Stimulated activated CD4-positive, alpha-beta T cell treated with anti-CD3 and anti-CD28 coated beads, Interleukin-1b, Interleukin-23, amount 100 ng/mL, for 1 hour (primary cell): ENCODE results near the gene PRICKLE4.

Experiments
- DNase-seq, 2 donors: peaks; one replicate each; pipeline ENCODE4 v3.0.0-alpha.2; 2020; ENCODE audit warnings: low read depth in 2 of 2

Gene PRICKLE4, protein sequence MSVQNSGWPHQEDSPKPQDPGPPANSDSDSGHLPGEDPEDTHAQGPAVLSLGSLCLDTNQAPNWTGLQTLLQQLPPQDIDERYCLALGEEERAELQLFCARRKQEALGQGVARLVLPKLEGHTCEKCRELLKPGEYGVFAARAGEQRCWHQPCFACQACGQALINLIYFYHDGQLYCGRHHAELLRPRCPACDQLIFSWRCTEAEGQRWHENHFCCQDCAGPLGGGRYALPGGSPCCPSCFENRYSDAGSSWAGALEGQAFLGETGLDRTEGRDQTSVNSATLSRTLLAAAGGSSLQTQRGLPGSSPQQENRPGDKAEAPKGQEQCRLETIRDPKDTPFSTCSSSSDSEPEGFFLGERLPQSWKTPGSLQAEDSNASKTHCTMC

DNA sequence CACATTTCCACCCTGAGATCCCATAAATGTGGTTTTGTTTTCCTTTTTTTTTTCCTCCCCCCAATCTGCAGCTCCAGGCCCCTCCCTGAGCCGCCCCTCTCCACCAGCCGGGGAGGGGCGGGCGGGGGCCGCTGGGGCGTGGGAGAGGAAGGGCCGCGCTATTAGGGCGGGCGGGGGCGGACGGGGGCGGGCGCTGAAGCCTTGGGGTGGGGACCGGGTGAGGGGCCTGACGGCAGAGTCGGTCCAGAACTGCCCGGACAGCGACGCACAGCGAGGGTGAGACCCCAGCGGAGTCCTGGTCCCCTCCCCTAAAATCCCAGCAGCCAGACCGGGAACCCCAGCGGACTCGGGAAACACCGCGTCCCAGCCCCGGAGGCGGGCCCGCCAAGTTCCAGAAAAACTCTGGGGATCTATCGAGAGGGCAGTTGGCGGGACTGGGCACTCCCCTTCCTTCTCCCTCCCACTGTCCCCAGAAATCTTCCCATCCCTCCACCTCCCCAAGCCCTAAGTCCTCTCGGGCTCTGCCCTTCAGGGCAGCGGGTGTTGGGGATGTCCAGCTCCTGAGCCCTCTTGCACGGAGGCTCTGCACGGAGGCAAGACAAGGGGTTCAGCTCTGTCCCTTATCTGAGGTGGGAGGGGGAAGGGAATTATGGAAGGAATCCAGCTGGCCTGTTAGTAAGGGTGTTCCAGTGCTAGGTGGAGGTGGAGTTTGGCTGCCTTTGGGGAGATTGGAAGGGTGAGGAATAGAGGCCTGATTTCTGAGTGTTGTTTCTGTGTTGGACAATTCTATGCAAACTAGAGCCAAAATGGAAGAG, at the start of gene PRICKLE4:
Gene PRICKLE4 (plus strand): TSS at position 232 of the 815 bp plus-strand sequence. CDS start 2,692 bp downstream, outside the sequence.
- DNase-seq = no peak

DNA sequence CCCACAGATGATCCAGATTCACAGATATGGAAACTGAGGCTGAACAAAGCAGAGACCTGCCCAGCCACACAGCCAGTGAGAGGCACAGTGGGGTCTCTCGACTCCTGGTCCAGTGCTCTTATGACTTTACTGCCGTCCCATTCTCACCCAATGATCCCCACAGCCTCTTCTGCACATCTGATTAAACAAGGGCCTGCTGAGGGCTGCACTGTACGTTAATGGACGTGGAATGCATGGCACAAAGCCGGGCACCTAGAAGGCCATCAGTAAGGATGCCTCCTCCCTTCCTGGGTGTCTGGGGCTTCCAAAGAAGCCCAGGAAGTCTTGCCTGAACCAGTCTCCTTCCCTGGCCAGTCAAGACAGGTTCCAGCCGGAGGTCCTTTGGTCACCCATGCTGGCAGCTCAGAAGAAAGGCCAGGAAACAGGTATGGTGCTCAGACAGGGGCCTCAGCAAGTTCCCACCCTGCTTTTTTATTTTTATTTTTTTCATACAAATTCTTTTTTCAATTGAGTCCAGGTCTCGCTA, 49.0 kb upstream of the PRICKLE4 start:
- DNase-seq = no peak

GRCh38 chr6:41732149-41732548, 48.4 kb upstream of the PRICKLE4 start:
- no peak for DNase-seq

DNA sequence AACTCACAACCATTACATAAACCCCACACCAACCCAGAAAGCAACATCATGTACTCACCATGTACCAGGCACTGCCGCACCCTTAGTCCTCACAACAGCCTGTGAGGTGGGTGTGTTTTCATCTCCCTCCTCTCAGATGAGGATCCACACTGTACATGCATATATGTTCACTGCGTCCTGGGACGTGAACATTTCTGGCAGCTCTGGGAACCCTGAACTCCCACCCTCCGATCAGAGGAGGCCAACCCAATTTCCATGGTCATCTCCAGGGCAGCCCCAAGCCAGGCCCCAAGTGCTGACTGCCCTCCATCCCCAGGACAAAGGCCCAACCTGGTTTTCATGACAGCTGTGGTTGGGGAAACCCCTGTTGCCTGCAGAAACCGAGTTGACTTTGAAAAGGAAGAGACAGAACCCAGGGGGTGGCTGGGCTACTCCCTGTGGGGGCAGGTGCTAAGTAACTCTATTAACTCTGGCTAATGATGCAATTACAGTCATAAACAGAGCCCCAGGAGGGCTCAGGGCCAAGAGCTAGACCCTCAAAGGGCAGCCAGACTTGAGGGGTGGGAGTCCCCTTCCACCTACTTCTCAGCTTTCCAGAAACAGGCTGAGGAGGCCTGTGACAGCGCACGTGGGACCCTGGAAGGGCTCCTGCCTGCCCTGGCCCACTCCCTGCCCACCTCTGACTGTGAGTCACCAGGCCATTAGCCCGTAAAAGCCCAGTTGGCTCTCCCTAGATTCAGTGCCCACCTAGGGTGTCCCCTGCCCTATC, 47.8 kb upstream of the PRICKLE4 start:
- peak in 1 of 2 donors; percentile 5 for DNase-seq

- no peak for DNase-seq
Observed at GRCh38 chr6:41733360-41733706, 47.2 kb upstream of the PRICKLE4 start.

DNA sequence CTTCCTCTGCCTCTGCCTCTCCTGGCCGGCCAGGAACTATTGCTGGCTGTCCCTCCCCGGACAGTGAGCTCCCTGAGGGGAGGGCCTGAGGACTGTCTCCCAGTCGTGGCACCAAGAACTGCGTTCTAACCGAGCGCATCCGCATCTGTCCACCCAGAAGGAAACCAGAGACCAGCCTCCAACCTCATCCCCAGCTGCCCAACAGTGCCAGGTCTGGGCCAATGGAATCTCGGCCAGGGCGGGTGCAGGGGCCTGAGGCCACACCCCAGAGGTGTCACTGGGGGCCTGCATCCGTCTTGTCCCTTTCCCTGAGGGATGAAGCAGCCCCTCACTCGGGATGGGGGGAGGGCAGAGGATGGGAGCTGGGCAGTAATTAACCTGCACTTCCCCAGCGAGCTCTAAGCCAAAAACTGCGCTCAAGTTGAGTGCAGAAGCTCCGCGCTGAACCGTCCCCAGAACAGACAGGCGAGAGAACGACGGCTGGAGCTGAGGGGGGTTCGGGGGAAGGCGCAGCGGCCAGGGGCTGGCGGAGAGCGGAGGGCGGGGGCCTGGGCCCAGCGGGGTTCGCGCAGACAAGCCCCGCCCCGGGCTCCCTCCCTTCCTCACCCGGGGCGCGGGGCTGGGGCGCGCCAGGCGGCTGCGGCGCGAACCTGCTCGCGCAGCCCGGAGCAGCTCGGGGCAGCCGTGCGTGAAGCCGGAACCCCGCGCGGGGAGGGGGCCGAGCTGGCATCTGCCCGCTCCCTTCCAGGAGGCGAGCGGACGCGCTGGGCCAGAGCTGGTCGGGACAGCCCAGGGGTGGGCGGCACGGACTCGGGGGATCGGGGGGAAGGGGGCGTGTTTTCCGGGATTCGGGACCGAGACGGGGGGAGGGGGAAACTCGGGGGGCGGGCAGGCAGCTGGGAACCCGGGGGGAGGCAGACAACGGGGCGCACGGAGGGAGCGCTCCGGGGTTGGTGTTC, 46.6 kb upstream of the PRICKLE4 start:
- DNase-seq = peak; percentile 21 to 30

DNA sequence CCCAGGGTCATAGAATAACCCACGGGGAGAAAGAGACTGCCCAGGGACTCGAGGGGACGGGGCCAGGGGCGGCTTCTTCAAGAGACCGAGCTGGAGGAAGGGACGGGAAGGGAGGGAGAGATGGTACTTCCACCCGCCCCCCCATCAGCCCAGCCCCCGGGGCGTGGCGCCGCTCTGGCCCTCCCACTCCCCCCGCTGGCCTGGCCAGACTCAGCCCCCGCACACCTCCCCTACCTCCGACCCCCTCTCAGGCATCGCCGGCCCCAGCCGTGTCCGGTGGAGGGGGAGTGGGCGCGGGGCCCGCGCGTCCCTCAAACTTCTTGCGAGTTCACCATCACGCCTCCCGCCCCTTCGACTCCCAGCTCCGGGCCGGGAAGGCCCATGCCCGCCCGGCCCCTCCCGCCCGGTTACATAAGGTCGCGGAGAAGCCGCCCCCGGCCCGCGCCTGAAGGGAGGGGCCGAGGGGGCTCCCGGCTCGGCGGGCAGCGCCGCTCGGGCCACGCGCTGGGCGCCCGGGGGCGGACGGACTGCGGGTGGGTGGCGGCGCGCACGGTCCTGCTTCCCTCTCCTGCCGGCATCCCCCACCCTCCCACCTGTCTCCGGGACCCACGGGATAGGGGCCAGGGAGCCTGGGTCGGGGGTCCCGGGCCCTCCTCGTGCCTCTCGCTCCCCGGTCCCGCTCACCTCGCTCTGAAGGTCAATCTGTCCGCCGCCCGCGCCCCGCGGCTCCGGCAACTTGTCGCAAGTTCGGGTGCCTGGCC, 45.7 kb upstream of the PRICKLE4 start:
- peak; percentile 32 to 50 for DNase-seq

GRCh38 chr6:41735427-41736185, 45.0 kb upstream of the PRICKLE4 start, which contains the start of gene TFEB:
Gene TFEB (minus strand): TSS chr6:41735608. CDS start chr6:41691213, 44,395 bp downstream.
- DNase-seq = peak; percentile 81 to 94

DNA sequence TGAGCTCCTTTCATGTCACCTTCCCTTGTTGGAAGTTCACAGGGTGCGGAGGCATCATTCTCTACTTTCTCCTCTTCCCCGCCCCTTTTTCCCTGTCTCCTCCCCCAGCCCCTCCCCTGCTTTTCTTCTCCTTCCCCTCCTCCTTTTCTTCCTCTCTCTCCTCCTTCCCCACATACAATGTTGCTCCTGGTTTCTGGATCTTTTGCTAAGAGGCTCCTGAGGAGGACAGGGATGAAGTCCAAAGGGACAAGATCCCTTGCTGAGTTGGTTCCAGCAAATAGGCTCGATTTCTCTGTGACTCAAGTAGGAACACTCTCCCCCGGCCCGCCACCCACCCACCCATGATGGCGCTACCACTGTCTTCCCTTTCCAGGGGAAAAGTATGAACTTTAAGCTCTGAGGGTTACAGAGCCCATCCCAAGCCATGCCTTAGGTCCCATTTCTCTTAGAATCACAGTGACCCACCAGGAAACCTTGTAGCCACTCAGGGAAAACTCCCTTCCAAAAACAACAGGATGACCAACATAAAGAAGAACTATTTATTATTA, 44.3 kb upstream of the PRICKLE4 start:
- no peak for DNase-seq

- DNase-seq = no peak
Observed at GRCh38 chr6:41736800-41737555, 43.6 kb upstream of the PRICKLE4 start.

DNA sequence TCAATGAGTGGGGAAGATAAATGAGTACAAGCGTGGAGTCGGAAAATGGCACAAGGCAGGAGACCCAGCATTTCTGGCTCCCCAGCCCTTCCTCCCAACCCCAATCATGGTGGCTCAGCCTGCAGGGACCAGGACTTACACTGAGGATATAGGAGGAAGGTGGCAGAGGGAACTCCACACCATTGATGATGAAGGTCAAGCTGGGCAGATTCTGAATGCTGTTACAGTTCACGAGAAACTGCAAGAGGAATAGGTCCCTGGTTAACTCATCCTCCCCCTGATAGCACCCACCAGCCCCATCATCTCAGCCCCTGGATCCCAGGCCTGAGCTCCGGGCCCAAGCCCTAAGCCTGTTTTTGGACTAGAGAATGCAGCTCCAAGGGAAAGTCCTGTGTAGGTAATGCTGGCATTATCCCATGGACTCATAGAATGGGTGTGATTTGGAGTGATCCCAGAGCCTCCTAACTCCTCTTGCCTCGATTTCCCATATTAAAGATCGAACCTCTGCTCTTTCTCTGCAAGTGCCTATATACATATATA, 42.9 kb upstream of the PRICKLE4 start:
- no peak for DNase-seq

DNA sequence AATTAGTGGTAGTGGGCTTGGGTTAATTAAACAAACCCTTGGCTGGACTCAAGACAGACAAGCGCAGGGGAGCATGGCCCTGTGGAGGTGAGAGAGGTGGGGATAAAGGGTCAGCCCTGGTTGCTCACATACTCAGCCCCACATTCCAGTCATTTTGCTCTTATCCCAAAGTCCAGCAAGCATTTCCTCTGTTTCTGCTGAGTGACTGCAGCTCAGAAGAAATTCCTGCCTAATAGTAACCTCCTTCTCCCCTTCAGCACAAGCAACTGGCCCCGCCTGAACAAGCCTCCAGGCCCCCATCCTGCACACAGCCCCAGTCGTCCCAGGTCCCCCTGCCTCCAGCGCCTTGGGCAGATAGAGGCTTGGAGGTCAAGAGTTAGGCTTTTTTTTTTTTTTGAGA, 41.5 kb upstream of the PRICKLE4 start:
- DNase-seq = no peak

GRCh38 chr6:41740366-41741162, 40.0 kb upstream of the PRICKLE4 start:
- no peak for DNase-seq

GRCh38 chr6:41741625-41742490, 38.7 kb upstream of the PRICKLE4 start:
- DNase-seq = no peak

DNA sequence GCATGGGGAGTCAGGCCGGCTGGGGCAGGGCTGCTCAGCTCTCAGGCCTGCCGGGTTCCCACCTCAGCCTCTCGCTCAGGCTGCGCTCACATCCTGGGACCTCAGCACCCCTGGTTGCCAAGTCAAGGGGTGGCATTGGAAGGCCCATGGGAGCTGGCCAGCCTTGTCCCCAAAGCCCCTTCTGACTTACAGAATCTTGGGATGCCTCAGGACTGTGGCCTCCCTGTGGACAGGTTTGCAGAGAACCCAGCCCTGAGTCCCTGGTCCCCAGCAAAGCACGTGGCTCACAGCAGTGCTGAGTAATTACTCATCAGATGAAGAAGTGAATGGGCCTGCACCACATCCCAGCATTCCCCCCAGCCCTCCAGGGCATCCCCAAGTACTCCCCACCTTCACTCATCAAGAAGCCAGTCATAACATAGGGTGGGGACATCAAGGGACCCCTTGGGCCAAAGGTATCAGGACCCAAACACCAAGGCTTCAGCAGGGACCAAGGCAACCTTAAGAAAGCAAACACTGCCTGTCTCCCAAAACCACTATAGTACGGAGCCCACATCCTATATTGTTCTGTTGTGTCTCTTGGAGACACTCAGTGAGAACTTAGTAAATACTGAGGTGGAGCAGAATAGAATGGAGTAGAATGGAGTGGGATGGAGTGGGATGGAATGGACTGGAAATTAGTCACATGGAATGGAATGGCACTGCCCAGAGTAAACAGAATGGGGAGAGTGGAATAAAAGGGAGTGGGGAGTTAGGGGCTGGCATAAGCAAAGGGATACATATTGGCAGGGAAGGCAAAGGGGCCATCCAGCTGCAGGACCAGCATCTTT, 37.0 kb upstream of the PRICKLE4 start:
- no peak for DNase-seq
